Measurements from ENCODE around the gene SH3PXD2B. TPM values are rescaled to one million over a fixed set of nuclear protein-coding genes. Genes with fewer than 3 reads are reported as not detected.
A peak's percentile ranks its signal among the peaks of the same experiment; 100 is the strongest.

Gene SH3PXD2B
- 28.1 and 32.2 TPM in 2 replicates for total RNA-seq

DNA sequence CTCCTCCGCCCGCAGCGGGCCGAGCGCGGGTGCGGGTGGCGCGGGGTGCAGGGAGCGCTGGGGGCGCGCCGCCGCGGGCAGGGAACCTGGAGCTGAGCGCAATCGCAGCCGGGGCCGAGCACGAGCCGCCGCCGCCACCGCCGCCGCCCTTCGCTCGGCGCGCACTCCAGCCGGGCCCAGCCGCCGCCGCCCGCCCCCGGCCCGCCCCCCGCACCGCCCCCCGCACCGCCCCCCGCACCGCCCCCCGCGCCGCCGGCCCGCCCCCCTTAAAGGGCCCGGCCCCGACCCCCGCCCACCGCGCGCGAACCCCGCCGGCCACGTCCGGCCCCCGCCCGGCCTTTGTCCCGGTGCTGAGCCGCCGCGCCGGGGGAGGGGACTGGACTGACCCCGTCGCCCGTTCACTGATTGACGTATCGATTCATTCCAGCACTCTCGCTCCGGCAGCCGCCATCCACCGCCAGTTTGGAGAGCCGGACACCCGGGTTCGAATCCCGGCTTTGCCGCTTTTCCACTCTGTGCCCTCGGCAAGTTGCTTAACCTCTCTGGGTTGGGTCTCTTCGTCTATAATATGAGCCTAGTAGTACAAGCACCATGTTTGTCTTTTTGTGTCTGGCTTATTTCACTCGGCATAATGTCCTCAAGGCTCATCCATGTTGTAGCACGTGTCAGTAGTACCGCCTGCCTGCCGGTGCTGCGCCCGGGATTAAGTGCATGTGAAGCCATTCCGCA lies at the start of gene SH3PXD2B:
TSS of gene SH3PXD2B (minus strand) at position 168 of the 729 bp plus-strand sequence. CDS start 173 bp downstream, outside the sequence.
- peak; percentile 67 for DNase-seq (ENCODE audit: low read depth)
- peak within 1 kb of the TSS; percentile 91 for H3K4me3 ChIP-seq (ENCODE audit: low read depth, low read length)
- TF ChIP-seq, protein P1, sequence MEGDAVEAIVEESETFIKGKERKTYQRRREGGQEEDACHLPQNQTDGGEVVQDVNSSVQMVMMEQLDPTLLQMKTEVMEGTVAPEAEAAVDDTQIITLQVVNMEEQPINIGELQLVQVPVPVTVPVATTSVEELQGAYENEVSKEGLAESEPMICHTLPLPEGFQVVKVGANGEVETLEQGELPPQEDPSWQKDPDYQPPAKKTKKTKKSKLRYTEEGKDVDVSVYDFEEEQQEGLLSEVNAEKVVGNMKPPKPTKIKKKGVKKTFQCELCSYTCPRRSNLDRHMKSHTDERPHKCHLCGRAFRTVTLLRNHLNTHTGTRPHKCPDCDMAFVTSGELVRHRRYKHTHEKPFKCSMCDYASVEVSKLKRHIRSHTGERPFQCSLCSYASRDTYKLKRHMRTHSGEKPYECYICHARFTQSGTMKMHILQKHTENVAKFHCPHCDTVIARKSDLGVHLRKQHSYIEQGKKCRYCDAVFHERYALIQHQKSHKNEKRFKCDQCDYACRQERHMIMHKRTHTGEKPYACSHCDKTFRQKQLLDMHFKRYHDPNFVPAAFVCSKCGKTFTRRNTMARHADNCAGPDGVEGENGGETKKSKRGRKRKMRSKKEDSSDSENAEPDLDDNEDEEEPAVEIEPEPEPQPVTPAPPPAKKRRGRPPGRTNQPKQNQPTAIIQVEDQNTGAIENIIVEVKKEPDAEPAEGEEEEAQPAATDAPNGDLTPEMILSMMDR (IDR thresholded peaks at IDR 0.05; ENCODE audit: insufficient read depth, low read depth, low read length), result no peak

- H3K4me3 ChIP-seq (ENCODE audit: low read depth, low read length), result no peak overlapping the region
- TF ChIP-seq, protein P1 (IDR thresholded peaks at IDR 0.05; ENCODE audit: insufficient read depth, low read depth, low read length), result no peak
- DNase-seq (ENCODE audit: low read depth), result no peak
Measured at GRCh38 chr5:172502969-172503368, 48.6 kb upstream of the SH3PXD2B start.

DNA sequence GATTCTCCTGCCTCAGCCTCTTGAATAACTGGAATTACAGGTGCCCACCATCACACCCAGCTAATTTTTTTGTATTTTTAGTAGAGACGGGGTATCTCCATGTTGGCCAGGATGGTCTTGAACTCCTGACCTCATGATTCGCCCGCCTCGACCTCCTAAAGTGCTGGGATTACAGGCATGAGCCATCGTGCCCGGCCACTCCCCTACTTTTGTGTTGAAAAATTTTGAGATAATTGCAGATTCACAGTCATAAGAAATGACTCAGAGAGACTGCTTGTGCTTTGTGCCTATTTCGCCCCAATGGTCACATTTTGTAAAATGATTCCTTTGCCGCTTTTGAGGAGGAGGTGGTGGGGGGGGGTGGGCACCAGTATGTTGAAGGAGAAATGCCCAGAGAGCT lies 48.1 kb upstream of the SH3PXD2B start:
- H3K4me3 ChIP-seq (ENCODE audit: low read depth, low read length), result no peak overlapping the region
- TF ChIP-seq, protein P1 (IDR thresholded peaks at IDR 0.05; ENCODE audit: insufficient read depth, low read depth, low read length), result no peak
- DNase-seq (ENCODE audit: low read depth), result no peak

GRCh38 chr5:172501708-172502320 lies 47.5 kb upstream of the SH3PXD2B start:
- no peak overlapping the region for H3K4me3 ChIP-seq (ENCODE audit: low read depth, low read length)
- TF ChIP-seq, protein P1 (IDR thresholded peaks at IDR 0.05; ENCODE audit: insufficient read depth, low read depth, low read length), result no peak
- no peak for DNase-seq (ENCODE audit: low read depth)

GRCh38 chr5:172499287-172499686 lies 45.0 kb upstream of the SH3PXD2B start:
- H3K4me3 ChIP-seq (ENCODE audit: low read depth, low read length), result no peak overlapping the region
- no peak for DNase-seq (ENCODE audit: low read depth)
- TF ChIP-seq, protein P1 (IDR thresholded peaks at IDR 0.05; ENCODE audit: insufficient read depth, low read depth, low read length), result no peak

- DNase-seq (ENCODE audit: low read depth), result no peak
- H3K4me3 ChIP-seq (ENCODE audit: low read depth, low read length), result no peak overlapping the region
- TF ChIP-seq, protein P1 (IDR thresholded peaks at IDR 0.05; ENCODE audit: insufficient read depth, low read depth, low read length), result no peak
Measured at GRCh38 chr5:172498431-172499129, 44.3 kb upstream of the SH3PXD2B start.
